Measurements from ENCODE around the gene C16orf74.

The C16orf74 gene

GRCh38 chr16:85716022-85716679 lies 34.7 kb downstream of the C16orf74 start:
- no peak for DNase-seq

GRCh38 chr16:85715169-85716021 lies 35.5 kb downstream of the C16orf74 start:
- DNase-seq, result no peak

GRCh38 chr16:85712801-85713200 lies 38.1 kb downstream of the C16orf74 start:
- no peak for DNase-seq

GRCh38 chr16:85711982-85712587 lies 38.8 kb downstream of the C16orf74 start:
- no peak for DNase-seq

DNA sequence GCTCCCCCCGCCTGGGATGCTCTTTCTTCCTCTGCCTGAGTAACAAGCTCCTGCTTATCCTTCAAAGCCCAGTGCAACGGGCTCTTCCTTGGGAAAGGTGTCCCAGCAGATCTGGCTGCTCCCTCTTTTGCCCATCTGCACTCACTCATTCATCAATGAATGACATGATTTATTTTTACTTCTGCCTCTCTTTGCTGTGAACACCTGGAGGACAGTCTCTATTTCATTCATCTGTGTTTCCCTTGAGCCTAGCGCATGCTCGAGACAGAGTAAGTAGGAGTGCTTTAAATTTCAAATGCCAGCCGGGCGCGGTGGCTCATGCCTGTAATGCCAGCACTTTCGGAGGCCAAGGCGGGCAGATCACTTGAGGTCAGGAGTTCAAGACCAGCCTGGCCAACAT lies 40.2 kb downstream of the C16orf74 start:
- no peak for DNase-seq

DNA sequence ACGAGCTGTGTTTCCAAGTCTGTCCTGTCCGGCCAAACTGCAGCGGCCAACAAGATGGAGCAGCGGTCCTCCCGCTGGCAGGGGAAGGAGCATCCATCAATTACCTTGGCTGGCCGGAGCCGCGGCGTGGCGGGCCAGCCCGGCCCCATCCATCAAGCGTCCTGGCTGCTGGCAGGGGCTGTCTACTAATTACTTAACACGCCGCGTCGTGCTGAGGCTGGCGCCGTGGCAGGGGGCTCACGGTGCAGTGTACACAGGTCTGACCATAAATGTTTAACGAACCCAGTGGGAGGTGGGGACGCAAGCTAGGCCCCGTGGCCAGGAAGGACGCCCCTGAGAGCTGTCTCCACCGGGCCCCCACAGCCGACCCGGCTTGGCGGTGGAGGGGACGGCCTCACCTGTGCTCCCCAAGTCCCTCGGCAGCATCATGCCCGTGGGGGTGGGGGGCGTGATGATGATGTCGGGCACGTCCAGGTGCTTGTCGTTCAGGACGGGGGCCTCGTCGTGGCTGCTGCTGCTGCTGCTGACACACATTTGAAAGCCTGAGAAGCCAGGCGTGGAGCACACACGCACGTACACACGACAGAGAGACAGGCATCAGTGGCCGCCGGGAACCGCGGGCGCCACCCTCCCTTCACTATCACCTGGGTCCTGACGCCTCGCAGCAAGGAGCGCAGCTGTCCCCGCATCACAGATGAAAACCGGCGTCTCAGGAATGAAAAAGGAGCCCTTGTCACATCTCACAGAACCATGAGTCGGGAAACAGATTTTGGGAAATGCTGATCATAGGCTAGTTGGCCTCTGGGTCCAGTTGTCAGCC lies 40.9 kb downstream of the C16orf74 start:
- DNase-seq, result no peak

GRCh38 chr16:85708338-85708737 lies 42.6 kb downstream of the C16orf74 start:
- DNase-seq, result no peak

DNA sequence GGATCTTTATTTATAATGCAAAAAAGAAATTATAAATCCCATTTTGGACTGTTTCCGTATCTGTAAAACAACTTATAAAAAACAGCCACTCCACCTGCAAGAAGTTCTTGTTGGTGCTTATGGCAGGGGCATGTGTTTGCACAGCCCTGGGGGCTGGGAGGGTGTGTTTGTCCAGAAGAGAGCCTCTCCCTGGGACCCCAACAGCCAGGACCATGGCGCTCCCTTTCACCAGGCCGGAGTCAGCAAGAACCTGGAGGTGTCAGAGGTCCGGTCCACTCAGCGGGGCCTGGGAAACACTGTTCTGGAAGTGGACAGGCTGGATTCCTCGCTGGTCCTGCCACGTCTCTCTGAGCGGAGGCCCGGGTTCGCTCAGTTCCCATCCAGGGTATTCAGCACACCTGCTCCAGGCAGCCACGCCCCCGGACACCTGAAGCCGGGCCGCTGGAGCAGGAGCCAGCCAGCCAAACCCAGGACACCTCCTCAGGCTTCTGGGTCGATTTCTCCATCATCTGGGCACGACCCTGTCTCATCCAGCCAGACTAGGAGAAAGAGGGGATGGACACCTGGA lies 43.3 kb downstream of the C16orf74 start:
- no peak for DNase-seq

DNA sequence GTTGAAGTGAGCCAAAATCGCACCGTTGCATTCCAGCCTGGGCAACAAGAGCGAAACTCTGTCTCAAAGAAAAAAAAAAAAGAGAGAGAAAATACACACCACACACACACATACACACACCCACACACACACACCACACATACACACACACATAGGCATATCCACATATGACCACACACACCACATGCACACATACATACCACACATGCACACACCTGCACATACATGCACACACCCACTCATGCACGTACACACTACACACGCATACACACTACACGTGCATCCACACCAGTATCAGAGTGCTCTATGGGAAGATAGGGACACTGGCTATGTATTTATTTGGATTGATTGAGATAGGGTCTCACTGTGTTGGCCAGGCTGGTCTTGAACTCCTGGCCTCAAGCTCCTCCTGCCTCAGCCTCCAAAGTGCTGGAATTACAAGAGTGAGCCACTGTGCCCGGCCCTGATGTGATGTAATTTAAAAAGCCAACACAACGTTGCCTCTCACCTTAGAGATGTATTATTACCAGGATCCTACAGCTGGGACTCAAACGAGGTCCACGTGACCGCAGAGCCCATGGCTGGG lies 44.4 kb downstream of the C16orf74 start:
- no peak for DNase-seq

DNA sequence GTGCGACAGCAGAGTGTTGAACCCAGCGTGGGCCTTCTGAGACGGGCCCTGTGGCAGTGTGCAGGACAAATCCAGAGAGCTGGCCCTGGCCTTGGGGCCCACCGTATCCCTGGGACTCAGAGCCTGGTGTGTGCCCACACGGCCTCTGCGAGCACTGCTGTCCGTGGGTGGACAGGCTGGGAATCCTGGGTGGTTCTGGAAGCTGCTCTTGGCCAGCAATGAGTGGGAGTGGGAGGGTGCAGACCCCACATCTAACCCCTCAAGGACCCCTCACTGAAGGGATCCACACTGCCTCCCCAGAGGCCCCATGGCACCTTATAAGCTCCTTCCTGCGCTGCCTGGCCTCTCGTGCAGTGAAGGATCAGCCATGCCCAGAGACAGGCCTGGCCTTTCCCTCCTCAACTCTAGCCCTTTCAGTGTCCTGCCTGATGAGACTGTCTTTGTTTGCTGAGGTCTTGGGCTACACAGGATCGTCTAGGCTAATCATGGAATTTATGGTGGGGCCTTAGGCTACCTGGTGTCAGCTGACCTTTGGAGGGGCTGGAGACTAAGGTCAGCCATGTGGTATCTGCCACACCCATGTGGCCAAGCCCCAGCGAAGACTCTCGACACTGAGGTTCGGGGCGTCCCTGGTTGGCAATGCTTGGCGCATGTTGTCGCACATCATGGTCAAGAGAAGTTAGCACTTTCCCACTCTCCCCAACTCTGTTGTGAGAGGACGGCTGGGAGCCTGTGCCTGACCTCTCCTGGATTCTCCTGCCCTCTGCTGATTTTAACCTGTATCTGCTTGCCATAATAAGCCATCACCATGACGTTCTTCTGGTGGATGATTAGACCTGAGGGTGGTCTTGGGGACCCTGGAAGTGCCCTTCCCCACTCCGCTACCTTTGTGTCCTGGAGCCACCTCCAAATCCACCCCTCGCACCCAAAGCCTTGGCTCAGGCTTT lies 45.7 kb downstream of the C16orf74 start:
- DNase-seq, result no peak

GRCh38 chr16:85704011-85704410 lies 46.9 kb downstream of the C16orf74 start:
- no peak for DNase-seq

GRCh38 chr16:85699628-85700027 lies 51.3 kb downstream of the C16orf74 start:
- peak; percentile 65 for DNase-seq

DNA sequence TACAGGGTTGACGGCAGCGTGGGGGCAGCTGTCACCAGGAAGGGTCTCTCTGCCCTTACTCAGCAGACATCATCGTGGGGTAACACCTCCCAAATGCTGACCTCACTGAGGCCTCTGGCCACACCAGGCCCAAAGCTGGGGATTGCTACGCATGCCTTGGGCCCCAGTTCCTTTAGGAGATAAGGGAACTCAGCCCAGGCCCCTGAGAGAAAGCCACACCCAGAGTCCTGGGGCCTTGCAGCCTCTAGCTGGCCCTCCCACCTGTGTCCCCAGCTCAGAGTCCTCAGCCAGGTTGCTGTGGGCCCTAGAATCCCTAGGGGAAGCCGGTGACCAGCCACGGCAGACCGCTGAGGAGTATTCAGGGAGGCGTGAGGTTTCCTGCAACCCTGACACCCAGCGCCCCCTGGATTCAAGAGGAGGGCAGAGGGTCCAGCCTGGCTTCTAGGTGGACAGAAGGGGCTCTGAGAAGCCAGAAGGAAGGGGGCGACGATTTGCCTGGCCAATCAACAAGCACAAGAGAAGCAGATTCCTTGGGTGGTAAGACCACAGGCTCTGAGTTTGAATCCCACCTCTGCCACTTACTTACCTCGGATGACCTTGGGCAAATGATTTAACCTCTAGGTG lies 51.8 kb downstream of the C16orf74 start:
- no peak for DNase-seq

- no peak for DNase-seq
These were observed 52.4 kb downstream of the C16orf74 start for GRCh38 chr16:85698459-85698891.

DNA sequence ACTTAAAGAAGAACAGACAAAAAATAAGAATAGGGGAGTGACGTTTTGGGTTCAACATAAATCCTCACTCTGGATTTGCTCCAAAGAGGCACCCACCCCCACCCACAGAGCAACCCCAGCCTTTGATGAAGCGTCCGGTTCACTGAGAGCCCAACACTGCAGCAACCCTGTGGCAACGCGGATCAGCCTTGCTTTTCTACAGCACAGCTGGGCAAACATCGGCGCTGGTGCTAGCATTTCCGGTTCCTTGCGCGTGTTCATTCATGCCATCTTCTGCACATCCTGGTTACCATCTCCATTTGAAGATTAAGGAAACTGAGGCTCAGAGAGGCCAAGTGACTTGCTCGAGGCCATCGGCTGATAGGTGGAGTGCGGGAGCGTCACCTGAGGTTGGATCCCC lies 53.5 kb downstream of the C16orf74 start:
- DNase-seq, result no peak

DNA sequence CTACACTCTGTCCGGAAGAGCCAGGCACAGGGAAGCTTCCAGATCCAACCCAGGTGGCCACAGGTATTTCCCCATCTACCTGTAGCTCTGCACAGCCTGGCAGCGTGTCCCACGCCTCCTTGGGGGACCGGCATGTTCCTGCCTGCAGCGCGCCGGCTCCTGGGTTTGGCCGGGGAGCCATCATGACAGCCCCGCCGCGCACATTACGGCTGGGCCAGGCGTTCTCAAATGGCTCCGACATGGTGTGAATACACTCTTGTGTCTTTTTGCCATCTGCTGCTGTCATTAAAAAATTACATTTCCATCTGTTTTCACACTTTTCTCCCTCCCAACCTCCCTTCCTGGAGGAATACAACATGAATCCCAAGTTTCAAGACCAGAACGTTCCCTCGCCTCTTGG lies 54.1 kb downstream of the C16orf74 start:
- DNase-seq, result no peak

- DNase-seq, result no peak
These were observed 55.4 kb downstream of the C16orf74 start for GRCh38 chr16:85695196-85696128.

- no peak for DNase-seq
These were observed 60.3 kb downstream of the C16orf74 start for GRCh38 chr16:85690469-85691064.

GRCh38 chr16:85689950-85690320 lies 61.0 kb downstream of the C16orf74 start:
- no peak for DNase-seq

Data from suppressor macrophage treated with lipopolysaccharide for 4 hours (primary cell).